HCT116 (cell line): ENCODE results near the gene GPR107. TPM values are rescaled to one million over a fixed set of nuclear protein-coding genes. Genes with fewer than 3 reads are reported as not detected.

Source experiments
- ATAC-seq: fragments of 200-7000 bp; cut with Tn5 transposase; 2 replicates; pipeline ENCODE4 v1.9.1; 2020; ENCODE audit warnings: mild to moderate bottlenecking, moderate library complexity
- Bru-seq: library from RNA; stranded (reverse); fragments of 400-500 nt; gene quantifications from one replicate; lab custom pipeline; 2021; lab: Mats Ljungman, UMichigan
- BruChase-seq, 2 experiments: library from RNA; stranded (reverse); fragments of 400-500 nt; gene quantifications; one replicate each; lab custom pipeline; 2021; lab: Mats Ljungman, UMichigan
- BruUV-seq: library from RNA; stranded (reverse); fragments of 400-500 nt; replicated peaks from 2 replicates; lab custom pipeline; 2021; lab: Mats Ljungman, UMichigan
- CTCF ChIA-PET: fragments of 300-600 bp; sonication (Branson Sonifier 250); formaldehyde crosslinking; loops from one replicate; lab custom pipeline; 2021; ENCODE audit warnings: antibody characterized with exemption; lab: Charles Lee
- POLR2A ChIA-PET: fragments of 300-600, 350-600 bp; sonication (Branson Sonifier 250); formaldehyde crosslinking; loops from one replicate; lab custom pipeline; 2021; ENCODE audit warnings: antibody characterized with exemption; lab: Charles Lee
- RAD21 ChIA-PET, 2 experiments: fragments of 300-600 bp; sonication (Branson Sonifier 250); formaldehyde crosslinking; loops; one replicate each; lab custom pipeline; 2023; ENCODE audit warnings: low total read pairs in 2 of 2; ENCODE audit not compliant: uncharacterized antibody in 2 of 2, unreplicated experiment in 2 of 2, low non-redundant PET in 1 of 2; lab: Charles Lee
- DNase-seq: peaks from one replicate; pipeline ENCODE4 v3.0.0-alpha.2; 2010; ENCODE audit warnings: low read depth, low spot score
- H2AFZ ChIP-seq: fragments of 200-600 bp; shearing (Covaris generic), sonication (generic); 2 replicates; pipeline ENCODE4 v1.6.1; 2017; ENCODE audit warnings: low read depth, mixed run types, mixed read lengths, antibody characterized with exemption, low read length; ENCODE audit not compliant: poor library complexity, severe bottlenecking
- H3K27ac ChIP-seq: 2 replicates; pipeline ENCODE4 v1.5.1; 2012; ENCODE audit warnings: low read depth, low read length
- H3K27me3 ChIP-seq: fragments of 200-600 bp; sonication (generic); 2 replicates; pipeline ENCODE4 v1.6.1; 2016; ENCODE audit warnings: mixed run types, low read length, mixed read lengths; ENCODE audit not compliant: insufficient read depth
- H3K36me3 ChIP-seq, 2 experiments: fragments of 200-500 bp in 1 of 2; fragments of 200-600 bp in 1 of 2; sonication (Bioruptor generic) in 1 of 2; sonication (generic) in 1 of 2; 2 replicates each; pipeline versions ENCODE4 v1.5.1 to v1.6.1; 2014 to 2016; ENCODE audit warnings: low read length in 2 of 2, inconsistent platforms in 1 of 2, mixed read lengths in 1 of 2, mixed run types in 1 of 2; ENCODE audit not compliant: insufficient read depth in 2 of 2, control insufficient read depth in 1 of 2
- H3K4me1 ChIP-seq, 2 experiments: fragments of 200-600 bp in 1 of 2; sonication (generic) in 1 of 2; 2 replicates each; pipeline versions ENCODE4 v1.5.1 to v1.6.1; 2012 to 2017; ENCODE audit warnings: low read length in 2 of 2, inconsistent platforms in 1 of 2, mild to moderate bottlenecking in 1 of 2, mixed read lengths in 1 of 2, mixed run types in 1 of 2, moderate library complexity in 1 of 2; ENCODE audit not compliant: insufficient read depth in 2 of 2, control insufficient read depth in 1 of 2
- H3K4me2 ChIP-seq: fragments of 200-600 bp; sonication (generic); 2 replicates; pipeline ENCODE4 v1.6.1; 2017; ENCODE audit warnings: mixed run types, low read length, mixed read lengths
- H3K4me3 ChIP-seq, 2 experiments: fragments of 200-600 bp in 1 of 2; sonication (generic) in 1 of 2; replicated peaks in 1 of 2; 2 replicates each; pipeline ENCODE4 v1.5.1; 2011 to 2016; ENCODE audit warnings: low read length in 2 of 2, control low read depth in 1 of 2, low read depth in 1 of 2, mild to moderate bottlenecking in 1 of 2, mixed read lengths in 1 of 2, mixed run types in 1 of 2
- H3K79me2 ChIP-seq: fragments of 200-600 bp; sonication (generic); 2 replicates; pipeline ENCODE4 v1.6.1; 2017; ENCODE audit warnings: mild to moderate bottlenecking, mixed run types, low read length, moderate library complexity, mixed read lengths; ENCODE audit not compliant: insufficient read depth
- H3K9ac ChIP-seq: fragments of 200-600 bp; sonication (generic); 2 replicates; pipeline ENCODE4 v1.6.1; 2016; ENCODE audit warnings: low read length, mixed read lengths
- H3K9me2 ChIP-seq: fragments of 200-600 bp; sonication (generic), shearing (Covaris generic); 2 replicates; pipeline ENCODE4 v1.6.1; 2017; ENCODE audit warnings: mixed run types, mild to moderate bottlenecking, moderate library complexity; ENCODE audit not compliant: insufficient read depth
- H3K9me3 ChIP-seq, 2 experiments: fragments of 200-500 bp in 1 of 2; fragments of 200-600 bp in 1 of 2; sonication (Bioruptor generic) in 1 of 2; sonication (generic) in 1 of 2; 2 replicates each; pipeline ENCODE4 v1.6.1; 2014 to 2017; ENCODE audit warnings: low read length in 2 of 2, mixed read lengths in 2 of 2, inconsistent platforms in 1 of 2, low read depth in 1 of 2, mild to moderate bottlenecking in 1 of 2, mixed run types in 1 of 2, moderate library complexity in 1 of 2; ENCODE audit not compliant: control insufficient read depth in 1 of 2, insufficient read depth in 1 of 2
- H4K20me1 ChIP-seq: fragments of 200-600 bp; sonication (generic), shearing (Covaris generic); 2 replicates; pipeline ENCODE4 v1.6.1; 2017; ENCODE audit warnings: mixed run types, mild to moderate bottlenecking, moderate library complexity; ENCODE audit not compliant: insufficient read depth
- ATF3 ChIP-seq: IDR thresholded peaks from 2 replicates; pipeline ENCODE4 v1.6.1; 2012
- CEBPB ChIP-seq: IDR thresholded peaks from 2 replicates; pipeline ENCODE4 v1.6.1; 2012; ENCODE audit warnings: low read depth
- EGR1 ChIP-seq: IDR thresholded peaks from 2 replicates; pipeline ENCODE4 v1.6.1; 2012; ENCODE audit warnings: low read depth
- ELF1 ChIP-seq: IDR thresholded peaks from 2 replicates; pipeline ENCODE4 v1.6.1; 2012; ENCODE audit warnings: low read depth, borderline replicate concordance
- EZH2 ChIP-seq: fragments of 200-600 bp; sonication (generic); IDR thresholded peaks from 2 replicates; pipeline ENCODE4 v1.6.1; 2017; ENCODE audit warnings: antibody characterized with exemption, mixed run types
- POLR2A ChIP-seq: IDR thresholded peaks from 2 replicates; pipeline ENCODE4 v1.7.0; 2011; ENCODE audit warnings: borderline replicate concordance; ENCODE audit not compliant: insufficient read depth, insufficient read length; ENCODE audit errors: extremely low read depth
- POLR2AphosphoS5 ChIP-seq: IDR thresholded peaks from 2 replicates; pipeline ENCODE4 v1.6.1; 2011; ENCODE audit warnings: mild to moderate bottlenecking, low read depth, low read length, moderate library complexity
- RAD21 ChIP-seq: IDR thresholded peaks from 2 replicates; pipeline ENCODE4 v1.6.1; 2012; ENCODE audit warnings: low read depth, mild to moderate bottlenecking
- REST ChIP-seq: IDR thresholded peaks from 2 replicates; pipeline ENCODE4 v1.6.1; 2012; ENCODE audit warnings: low read depth
- SIN3A ChIP-seq: IDR thresholded peaks from 2 replicates; pipeline ENCODE4 v1.6.1; 2012; ENCODE audit warnings: low read depth
- SP1 ChIP-seq: IDR thresholded peaks from 2 replicates; pipeline ENCODE4 v1.6.1; 2012; ENCODE audit warnings: low read depth
- TCF7L2 ChIP-seq: IDR thresholded peaks from 2 replicates; pipeline ENCODE4 v1.7.0; 2011; ENCODE audit warnings: borderline replicate concordance, inconsistent platforms; ENCODE audit not compliant: insufficient read depth, insufficient read length; ENCODE audit errors: extremely low read depth
- YY1 ChIP-seq: IDR thresholded peaks from 2 replicates; pipeline ENCODE4 v1.6.1; 2011; ENCODE audit warnings: low read length, low read depth, moderate library complexity, mild to moderate bottlenecking; ENCODE audit not compliant: insufficient replicate concordance; ENCODE audit errors: extremely low read depth
- ZBTB33 ChIP-seq: IDR thresholded peaks from 2 replicates; pipeline ENCODE4 v1.6.1; 2011; ENCODE audit warnings: mild to moderate bottlenecking, low read length, moderate library complexity; ENCODE audit not compliant: insufficient replicate concordance; ENCODE audit errors: extremely low read depth
- ZFX ChIP-seq: fragments of 450-650 bp; IDR thresholded peaks from 2 replicates; pipeline ENCODE4 v1.6.1; 2017
- ZNF274 ChIP-seq: fragments of 200-500 bp; sonication (Bioruptor generic); IDR thresholded peaks from 2 replicates; pipeline ENCODE4 v1.6.1; 2014; ENCODE audit warnings: mild to moderate bottlenecking, low read depth, low read length, inconsistent platforms
- intact Hi-C: fragments of 100-400 bp; cut with micrococcal nuclease; formaldehyde crosslinking; loops from 2 replicates; pipeline ENCODE4 v1.10.0; 2022
- long read RNA-seq: library from polyadenylated mRNA; unstranded; transcript quantifications from one replicate; pipeline ENCODE4 v2.0.0, GENCODE V29; 2021; ENCODE audit not compliant: unreplicated experiment
- polyA plus RNA-seq: library from polyadenylated mRNA; unstranded; fragments of >200 nt; gene quantifications from 2 replicates; pipeline ENCODE4 v1.2.1, GENCODE V29; 2012; ENCODE audit warnings: missing spikeins
- total RNA-seq: library from RNA; stranded (reverse); gene quantifications from one replicate; pipeline ENCODE4 v1.2.1, GENCODE V29; 2021; ENCODE audit not compliant: unreplicated experiment
- TF ChIP-seq, protein P1 (sequence below): IDR thresholded peaks from 2 replicates; pipeline ENCODE4 v1.6.1; 2012

GPR107 gene
- total RNA-seq (32.5 TPM), Bru-seq, nascent RNA (percentile 69 among the genes with signal in this experiment), BruChase-seq, experiment 1, labeled RNA remaining after a 6-hour chase (percentile 89 among the genes with signal in this experiment), BruChase-seq, experiment 2, labeled RNA remaining after a 2-hour chase (percentile 80 among the genes with signal in this experiment)
- polyA plus RNA-seq, result 20.8 and 21.4 TPM in 2 replicates
- long read RNA-seq, partial matches to known transcripts, result 0 of 14 reads
- long read RNA-seq, other reads (novel, unspliced or antisense), result 14 of 14 reads

- ATAC-seq, result peak; percentile 93
- Histone ChIP-seq H3K4me3 (peak within 1 kb of the TSS; percentile 76 to 99), H3K4me1 (peaks cover 13 to 14% of the 10 kb centered on the region in 2 experiments), H3K4me2 (peak within 1 kb of the TSS; percentile 93), H4K20me1 (no peaks in the 10 kb centered on the region), H2AFZ (peak within 1 kb of the TSS; percentile 18), H3K27me3 (no peaks in the 10 kb centered on the region), H3K9me2 (no peaks in the 10 kb centered on the region), H3K79me2 (peaks cover 32% of the 10 kb centered on the region), H3K27ac (peak within 1 kb of the TSS; percentile 69), H3K9ac (peak within 1 kb of the TSS; percentile 83), H3K9me3 (no peaks in the 10 kb centered on the region), H3K36me3 (no peaks in the 10 kb centered on the region)
- POLR2A ChIA-PET, result interaction anchor here (1.0 to 1.7 kb wide), 5 partner anchors 9 to 21 kb away, joined by 3 to 7 read pairs (median 3); partner anchors contain the start of gene FNBP1
- intact Hi-C loops, result no loop called here
- CTCF ChIA-PET, result interaction anchor here (1.2 kb wide), 1 partner anchor 11 kb away, joined by 3 read pairs; the partner anchor contains the start of gene FNBP1
- TF ChIP-seq RAD21, result no peak; the same call in 1 of the 2 replicates
- TF ChIP-seq CEBPB, result no peak
- peak; percentile 20 for TF ChIP-seq TCF7L2
- peak; percentile 95 for TF ChIP-seq YY1
- TF ChIP-seq, protein P1, sequence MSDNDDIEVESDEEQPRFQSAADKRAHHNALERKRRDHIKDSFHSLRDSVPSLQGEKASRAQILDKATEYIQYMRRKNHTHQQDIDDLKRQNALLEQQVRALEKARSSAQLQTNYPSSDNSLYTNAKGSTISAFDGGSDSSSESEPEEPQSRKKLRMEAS, result 0 out of 2 replicates have a peak, but pooled peaks have one; percentile 9
- peak; percentile 58 for TF ChIP-seq ELF1
- TF ChIP-seq ATF3, result no peak
- TF ChIP-seq EZH2, result no peak
- no peak for TF ChIP-seq ZNF274
- TF ChIP-seq POLR2A, result peak; percentile 58
- TF ChIP-seq REST, result no peak
- peak; percentile 81 for TF ChIP-seq ZFX
- TF ChIP-seq POLR2AphosphoS5, result peak; percentile 93
- peak; percentile 98 for TF ChIP-seq EGR1
- peak; percentile 50; the same call in 1 of the 2 replicates for TF ChIP-seq SIN3A
- no peak for TF ChIP-seq SP1
- no peak for TF ChIP-seq ZBTB33
- RAD21 ChIA-PET, result no interaction called here
- peak; percentile 27 for DNase-seq
- BruUV-seq, result no TSS peak
These were observed at the start of gene GPR107 for GRCh38 chr9:130053504-130054324. Gene GPR107, plus strand, starts transcription at chr9:130053906. Its CDS starts 27 bp downstream, at chr9:130053933.
